Measurements from ENCODE around the gene DPH2.

DNA sequence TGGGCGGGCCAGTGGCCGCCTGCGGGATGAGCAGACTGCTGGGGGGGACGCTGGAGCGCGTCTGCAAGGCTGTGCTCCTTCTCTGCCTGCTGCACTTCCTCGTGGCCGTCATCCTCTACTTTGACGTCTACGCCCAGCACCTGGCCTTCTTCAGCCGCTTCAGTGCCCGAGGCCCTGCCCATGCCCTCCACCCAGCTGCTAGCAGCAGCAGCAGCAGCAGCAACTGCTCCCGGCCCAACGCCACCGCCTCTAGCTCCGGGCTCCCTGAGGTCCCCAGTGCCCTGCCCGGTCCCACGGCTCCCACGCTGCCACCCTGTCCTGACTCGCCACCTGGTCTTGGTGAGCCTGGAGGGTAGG, 11.3 kb downstream of the DPH2 start:
- no peak for TF ChIP-seq GATA2 (IDR thresholded peaks at IDR 0.05; ENCODE audit: low read depth, low read length)
- TF ChIP-seq GATA3 (IDR thresholded peaks at IDR 0.05; ENCODE audit: low read depth, low read length), result no peak
